NCI-H526 treated with DMSO at 0.1 percent for 48 hours (cell line): Measurements from ENCODE around the gene CERK.

ENCODE experiments used
- DNase-seq: peaks from one replicate; lab custom pipeline; 2025; lab: John Stamatoyannopoulos, UW

Gene CERK

DNA sequence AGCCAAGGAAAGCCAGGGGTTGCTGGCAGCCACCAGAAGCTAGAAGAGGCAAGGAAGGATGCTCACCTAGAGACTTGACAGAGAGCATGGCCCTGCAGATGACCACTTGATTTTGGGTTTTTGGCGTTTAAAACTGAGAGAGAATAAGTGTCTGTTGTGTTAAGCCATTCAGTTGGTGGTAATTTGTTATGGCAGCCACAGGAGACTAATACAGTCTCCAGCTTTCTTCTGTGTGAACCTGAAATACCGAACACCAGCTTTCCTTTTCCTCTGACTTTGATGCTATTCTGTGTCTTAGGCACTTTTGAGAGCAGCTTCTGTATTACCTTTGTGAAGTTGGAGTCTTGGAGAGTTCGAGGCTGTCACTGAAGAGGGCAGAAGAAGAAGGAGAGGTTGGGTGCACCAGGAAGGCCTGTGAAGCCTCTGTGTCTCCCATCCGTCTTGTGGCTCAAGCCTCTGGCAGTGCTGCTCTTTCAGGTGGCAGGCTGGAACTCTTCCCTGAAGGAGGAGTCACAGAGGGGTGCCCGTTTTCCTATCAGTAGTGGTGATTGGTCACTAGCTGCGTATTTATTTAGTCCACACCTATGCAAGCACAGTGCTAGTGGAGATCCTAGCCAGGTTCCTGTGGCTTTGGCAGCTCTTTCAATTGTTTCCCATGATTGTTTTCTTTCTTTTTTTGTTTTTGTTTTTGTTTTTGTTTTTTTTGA, 26.9 kb upstream of the CERK start:
- no peak for DNase-seq

- DNase-seq: no peak
These were observed 26.2 kb upstream of the CERK start for GRCh38 chr22:46764140-46764680.

- no peak for DNase-seq
These were observed 25.1 kb upstream of the CERK start for GRCh38 chr22:46763051-46763705.

GRCh38 chr22:46762238-46763050, 24.4 kb upstream of the CERK start, which contains the start of gene TBC1D22A:
Gene TBC1D22A (plus strand): TSS chr22:46762650. CDS start chr22:46762787, 137 bp downstream.
- peak; percentile 56 for DNase-seq

DNA sequence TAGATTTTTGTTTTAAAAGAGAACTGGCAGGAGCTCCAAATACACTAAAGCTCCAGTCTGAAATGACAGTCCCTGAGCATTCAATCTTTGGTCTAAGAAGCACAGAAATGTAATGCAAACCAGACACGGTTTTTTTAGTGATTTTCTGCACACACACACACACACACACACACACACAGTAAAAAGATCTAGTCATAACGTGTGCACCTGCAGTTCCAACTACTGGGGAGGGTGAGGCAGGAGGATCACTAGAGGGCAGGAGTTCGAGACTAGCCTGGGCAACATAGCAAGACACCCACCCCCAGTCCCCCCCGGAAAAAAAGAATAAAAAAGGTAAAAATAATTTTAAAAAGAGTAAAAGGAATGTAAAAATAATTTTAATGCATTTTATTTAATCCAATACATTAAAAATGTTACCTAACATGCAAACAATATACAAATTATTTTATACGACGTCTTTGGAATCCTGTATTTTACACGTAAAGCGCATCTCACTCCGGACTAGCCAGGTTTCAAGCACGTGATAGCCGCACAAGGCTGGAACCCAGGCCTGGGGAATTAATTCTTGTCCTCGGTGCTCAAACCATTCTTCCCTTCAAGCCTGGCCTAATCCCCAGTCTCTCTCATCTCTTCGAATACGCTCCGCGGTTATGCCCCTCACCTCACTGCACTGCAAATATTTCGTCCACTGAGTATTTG, 23.6 kb upstream of the CERK start:
- DNase-seq: no peak

DNA sequence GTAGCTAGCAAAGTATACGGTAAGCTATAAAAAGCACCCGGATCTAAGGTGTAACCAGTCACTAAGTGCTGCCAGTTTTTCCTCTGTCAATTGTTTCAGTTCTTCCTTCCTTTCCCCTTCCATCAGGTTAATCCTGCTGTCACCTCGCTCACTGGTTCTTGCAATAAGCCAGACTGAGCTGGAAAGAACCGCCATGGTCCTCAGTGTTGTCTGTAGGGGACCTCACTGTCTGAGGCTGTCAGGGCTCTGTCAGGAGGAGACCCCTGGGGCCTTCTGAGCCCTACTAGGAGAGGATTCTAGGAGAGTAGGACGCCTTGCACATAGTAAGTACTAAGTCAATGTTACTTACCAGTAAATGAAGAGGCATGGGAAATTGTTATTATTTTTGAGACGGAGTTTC, 23.0 kb upstream of the CERK start:
- DNase-seq: no peak

DNA sequence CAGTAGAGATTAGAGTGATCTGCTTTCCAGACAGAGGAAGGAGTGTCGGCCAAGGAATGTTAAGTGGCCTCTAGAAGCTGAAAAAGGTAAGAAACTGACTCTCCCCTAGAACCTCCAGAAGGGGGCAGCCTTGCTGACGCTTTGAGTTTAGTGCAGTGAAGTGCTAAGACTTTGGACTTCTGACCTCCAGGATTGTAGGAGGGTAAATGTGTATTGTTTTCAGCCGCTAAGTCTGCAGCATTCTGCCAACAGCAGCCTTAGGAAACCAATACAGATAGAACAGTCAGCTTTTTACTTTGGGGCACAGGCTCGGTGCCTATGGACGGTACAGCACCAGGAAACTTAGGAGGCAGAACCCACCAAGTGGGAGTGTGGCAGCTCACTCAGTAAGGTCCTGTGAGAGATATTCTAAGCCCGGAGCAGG, 20.8 kb upstream of the CERK start:
- DNase-seq: peak; percentile 7

GRCh38 chr22:46758121-46758520, 20.1 kb upstream of the CERK start:
- DNase-seq: no peak

DNA sequence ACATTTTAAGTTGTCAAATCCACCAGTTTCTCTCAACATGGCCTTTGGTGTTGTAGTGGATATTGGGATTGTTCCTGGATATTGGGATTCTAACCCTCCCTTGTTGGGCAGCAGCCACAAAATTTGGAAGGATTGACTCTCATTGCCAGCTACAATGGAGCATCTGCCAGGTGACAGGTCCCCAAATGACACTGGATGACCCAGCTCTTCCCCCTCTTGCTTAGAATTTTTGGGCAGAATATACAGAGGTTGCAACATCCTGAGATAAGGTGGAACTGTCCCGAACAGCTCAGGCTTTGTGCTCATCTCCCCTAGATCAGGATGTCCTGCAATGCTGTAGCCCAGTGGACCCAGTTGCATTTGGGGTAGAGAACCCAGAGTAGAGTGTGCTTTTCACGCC, 19.1 kb upstream of the CERK start:
- no peak for DNase-seq

DNA sequence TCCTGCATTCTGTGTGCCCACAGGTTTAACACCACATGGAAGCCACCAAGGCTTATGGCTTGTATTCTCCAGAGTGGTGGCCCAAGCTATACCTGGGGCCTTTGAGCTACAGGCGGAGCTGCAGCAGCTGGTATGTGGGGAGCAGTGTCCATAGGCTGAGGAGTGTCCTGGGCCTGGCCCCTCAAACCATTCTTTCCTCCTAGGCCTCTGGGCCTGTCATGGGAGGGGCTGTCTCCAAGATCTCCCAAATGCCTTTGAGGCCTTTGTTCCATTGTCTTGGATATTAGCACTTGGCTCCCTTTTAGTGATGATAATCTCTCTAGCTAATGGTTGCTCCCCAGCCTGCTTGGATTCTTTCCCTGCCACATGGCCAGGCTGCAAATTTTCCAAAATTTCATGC, 18.0 kb upstream of the CERK start:
- no peak for DNase-seq

- DNase-seq: no peak
These were observed 17.5 kb upstream of the CERK start for GRCh38 chr22:46755525-46755924.

DNA sequence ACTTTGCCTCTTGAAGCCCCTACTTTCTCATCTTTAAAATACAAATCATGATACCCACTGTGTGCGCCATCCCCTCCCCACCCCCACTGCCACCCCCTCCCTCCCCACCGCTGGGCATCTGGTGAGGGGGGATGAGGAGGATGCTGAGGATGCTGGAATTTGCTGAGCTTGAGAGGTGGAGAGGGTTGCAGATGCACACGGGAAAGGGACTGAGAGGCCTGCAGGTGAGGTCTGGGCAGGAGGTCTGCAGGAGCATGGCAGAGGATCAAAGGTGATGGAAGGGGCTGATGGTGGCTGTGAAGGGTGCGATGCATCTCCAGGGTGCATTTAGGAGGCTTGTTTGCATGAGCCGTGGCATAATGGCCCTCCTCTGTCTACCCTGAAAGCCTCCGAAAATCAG, 16.8 kb upstream of the CERK start:
- DNase-seq: no peak

DNA sequence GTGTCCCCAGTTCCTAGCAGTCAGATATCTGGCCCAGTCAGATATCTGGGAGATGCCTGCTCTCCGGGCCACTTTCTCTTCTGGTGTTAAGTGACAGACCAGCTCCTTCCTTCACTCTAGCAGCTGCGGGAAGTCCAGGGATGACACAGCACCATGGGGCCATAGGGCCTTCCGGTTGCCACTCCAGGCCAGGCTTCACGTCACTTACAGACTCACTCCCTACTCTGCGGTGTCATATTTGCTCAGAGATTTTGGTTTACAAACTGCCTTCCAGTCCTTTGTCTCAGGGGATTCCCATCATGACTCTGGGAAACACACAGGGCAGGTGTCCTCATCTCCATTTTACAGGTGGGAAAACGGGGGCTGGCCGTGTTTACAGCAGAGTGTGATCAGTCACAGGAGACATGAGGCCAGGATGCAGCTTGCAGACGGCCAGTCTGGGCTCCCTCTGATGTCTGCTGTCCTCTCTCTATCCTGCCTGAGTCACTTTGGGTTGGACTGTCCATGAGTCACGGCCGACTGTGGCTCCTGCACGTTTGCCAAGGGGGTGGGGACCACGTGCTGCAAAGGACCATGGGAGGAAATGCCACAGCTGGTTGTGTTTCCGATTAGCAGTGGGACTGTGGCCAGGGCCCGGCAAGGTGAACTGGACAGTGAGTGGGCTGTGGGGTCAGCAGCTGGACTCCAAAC, 16.2 kb upstream of the CERK start:
- DNase-seq: no peak

DNA sequence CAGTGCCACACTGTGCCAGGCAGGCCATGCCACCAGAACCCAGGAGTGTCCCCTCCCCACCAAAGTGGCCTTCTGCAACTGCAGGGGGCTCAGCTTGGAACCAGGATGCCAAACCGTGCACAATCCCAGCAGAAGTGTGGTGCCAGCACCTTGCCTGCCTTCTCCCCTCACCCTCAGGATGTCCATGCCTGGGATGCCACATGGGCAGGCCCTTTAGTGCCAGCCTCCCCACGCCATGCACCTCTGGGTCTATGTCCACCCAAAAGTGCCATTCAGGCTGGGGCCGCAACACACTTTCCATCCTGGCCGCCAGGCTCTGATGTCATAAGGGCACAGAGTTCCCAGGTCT, 15.7 kb upstream of the CERK start:
- DNase-seq: no peak

DNA sequence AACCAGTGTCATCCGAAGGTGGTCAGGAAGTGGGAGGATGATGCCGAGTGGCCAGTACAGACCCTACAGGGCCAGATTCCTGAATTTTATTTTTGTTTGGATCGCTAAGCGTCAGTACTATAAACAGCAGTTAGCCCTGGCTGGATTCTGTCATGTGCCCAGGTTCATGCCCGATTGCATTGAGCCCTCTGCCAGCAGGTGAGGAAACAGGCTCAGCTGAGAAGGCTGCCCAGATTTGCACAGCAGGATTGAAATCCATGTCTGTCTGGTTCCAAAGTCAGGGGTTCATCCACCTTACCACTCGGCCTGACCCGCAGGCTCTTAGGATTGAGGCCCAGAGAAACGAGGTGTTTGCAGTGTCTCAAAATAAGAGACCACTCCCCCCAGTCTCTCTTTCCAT, 15.3 kb upstream of the CERK start:
- no peak for DNase-seq

DNA sequence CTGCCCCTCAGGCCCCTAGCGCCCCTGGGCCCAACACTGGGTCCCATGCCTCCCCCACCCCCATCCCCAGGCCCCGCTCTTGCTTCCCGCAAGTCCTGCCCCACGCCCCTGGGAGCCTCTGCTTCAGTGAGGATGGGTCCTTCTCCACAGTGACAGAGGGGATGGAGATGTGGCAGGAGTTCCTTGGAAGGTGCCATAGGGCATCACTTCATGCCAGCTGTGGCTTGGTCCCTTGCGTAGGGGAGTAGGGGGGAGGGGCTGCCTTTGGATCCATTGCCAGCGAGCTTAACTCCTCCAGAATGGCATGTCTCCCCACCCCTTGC, 14.9 kb upstream of the CERK start:
- no peak for DNase-seq

- no peak for DNase-seq
These were observed 14.4 kb upstream of the CERK start for GRCh38 chr22:46752286-46752987.

DNA sequence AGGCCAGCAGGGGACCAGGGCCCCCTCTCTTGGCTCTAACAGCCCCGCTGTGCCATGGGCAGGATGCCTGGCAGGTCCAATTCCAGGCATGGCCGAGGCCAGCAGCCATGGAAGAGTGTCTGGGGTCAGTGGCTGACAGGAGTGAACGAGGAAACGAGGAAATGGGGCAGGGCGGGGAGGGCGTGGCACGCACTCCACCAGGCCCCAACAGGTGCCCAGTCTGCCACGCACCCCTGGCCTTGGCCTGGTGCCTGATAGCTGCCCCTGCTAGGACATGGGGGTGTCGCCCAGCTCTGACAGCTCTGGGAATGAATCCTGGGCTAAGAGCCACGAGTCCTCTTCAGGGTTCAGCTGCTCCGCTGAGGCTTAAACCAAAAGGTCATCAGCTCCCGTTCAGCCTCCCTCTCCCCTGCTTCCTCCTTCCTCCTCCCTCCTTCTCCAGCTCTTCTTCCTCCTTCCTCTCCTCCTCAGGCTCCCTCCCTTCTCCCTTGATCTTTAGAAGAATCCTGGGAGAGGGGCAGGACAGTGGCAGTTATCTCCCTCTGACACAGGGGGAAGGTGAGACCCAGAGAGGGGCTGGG, 12.9 kb upstream of the CERK start:
- DNase-seq: no peak

DNA sequence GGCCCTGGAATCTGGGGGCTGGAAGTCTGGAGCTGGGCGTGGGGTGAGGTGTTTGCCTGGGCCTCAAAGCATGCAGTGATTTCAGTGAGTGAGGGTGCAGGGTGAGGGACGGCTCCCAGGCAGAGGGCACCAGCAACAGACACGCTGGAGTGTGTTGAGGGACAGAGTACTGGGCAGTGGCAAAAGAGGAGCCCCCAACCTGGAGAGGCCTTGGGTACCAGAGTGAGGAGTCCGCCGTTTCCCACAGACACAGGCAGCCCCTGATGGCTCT, 12.4 kb upstream of the CERK start:
- DNase-seq: no peak

DNA sequence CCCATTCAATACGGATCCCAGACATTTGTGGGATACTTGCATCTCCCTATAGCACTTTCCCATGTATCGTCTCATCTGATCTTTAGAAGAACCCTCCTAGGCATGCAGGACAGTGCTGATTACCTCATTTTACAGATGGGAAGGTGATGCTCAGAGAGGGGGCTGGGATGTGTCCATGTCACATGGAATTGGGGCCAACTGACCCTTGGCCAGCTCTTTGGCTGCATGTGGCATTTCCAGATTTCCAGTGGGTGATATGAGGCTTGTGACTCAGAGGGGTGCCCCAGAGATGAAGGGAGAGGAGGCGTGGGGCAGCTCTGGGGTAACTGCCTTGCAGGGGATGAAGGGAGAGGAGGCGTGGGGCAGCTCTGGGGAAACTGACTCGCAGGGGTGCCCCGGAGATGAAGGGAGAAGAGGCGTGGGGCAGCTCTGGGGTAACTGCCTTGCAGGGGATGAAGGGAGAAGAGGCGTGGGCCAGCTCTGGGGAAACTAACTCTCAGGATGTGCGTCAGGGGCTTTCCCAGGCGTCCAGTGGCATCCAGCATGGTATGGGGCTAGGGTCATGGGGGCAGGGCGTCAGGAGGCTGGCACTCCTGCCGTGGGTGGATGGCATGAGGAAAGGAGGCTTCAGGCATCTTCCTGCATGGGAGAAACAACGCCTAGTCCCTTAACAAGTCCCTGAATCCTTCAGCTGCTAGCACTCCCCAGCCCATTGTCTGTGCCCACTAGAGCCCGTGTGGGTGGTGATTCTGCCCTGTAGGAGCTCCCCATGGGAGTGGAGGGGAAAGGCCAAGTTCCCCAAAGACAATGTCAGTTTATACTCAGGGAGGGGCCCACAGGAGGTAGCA, 11.9 kb upstream of the CERK start:
- DNase-seq: no peak
